ENCODE measurements around the gene SLC29A1. TPM values are rescaled to one million over a fixed set of nuclear protein-coding genes. Genes with fewer than 3 reads are reported as not detected.

SLC29A1 gene
- polyA plus RNA-seq (2013): 99.2 and 101 TPM in 2 replicates

DNA sequence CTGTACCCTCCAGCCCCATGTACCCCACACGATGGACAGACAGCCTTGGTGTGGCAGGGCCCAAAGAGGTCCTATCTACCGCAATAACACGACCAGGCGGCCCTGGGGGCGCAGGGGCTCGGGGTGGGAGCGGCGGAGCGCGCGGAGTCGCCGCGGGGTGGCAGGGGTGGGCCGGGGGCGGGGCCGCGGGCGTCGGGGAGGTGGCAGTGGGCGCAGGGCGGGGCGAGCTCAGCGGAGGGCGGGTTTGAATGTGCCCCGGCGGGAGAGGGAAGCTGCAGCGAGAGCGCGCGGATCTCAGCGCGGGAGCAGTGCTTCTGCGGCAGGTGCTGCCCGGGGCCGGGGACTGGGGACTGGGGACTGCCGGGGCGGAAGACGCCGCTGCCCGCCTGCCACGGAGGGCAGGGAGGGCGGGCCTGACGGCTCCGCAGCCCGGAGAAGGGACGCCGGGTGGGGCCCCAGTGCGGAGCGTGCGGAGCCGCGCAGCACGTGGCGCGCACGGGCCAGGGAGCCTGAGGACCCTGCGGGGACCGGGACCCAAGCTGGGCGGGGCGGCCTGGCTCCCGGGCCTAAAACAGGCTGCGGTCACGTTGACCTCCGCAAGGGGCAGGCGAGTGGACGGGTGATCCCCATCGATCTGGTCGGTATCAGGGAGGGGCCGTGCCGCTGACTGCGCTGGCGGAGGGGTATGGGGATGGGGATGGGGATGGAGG lies at the start of gene SLC29A1:
Gene SLC29A1 (plus strand): TSS at position 277 of the 710 bp plus-strand sequence. CDS start 3,719 bp downstream, outside the sequence.
- Histone ChIP-seq H3K14ac (ENCODE audit: low read length) (peak within 1 kb of the TSS; percentile 71), H2BK12ac (ENCODE audit: low read length) (peak within 1 kb of the TSS; percentile 6), H3K79me1 (ENCODE audit: low read length) (peaks cover 35% of the 10 kb centered on the region), H3K23ac (ENCODE audit: low read length) (no peak within 1 kb of the TSS), H2AFZ (ENCODE audit: insufficient read depth, low read length, poor library complexity) (peak within 1 kb of the TSS; percentile 30), H3K9ac (ENCODE audit: low read length) (no peak within 1 kb of the TSS), H3K4ac (ENCODE audit: low read depth, low read length) (peak within 1 kb of the TSS; percentile 43), H3K36me3 (ENCODE audit: control insufficient read depth in 1 of 2, insufficient read depth in 2 of 2, low read length in 2 of 2) (peaks cover 2% of the 10 kb centered on the region in 2 experiments), H3K4me3 (ENCODE audit: low read depth, low read length) (peak within 1 kb of the TSS; percentile 62), H3K4me2 (ENCODE audit: low read length) (peak within 1 kb of the TSS; percentile 88), H3K9me3 (ENCODE audit: insufficient read depth, low read depth, low read length) (no peaks in the 10 kb centered on the region), H3K18ac (ENCODE audit: low read length) (peak within 1 kb of the TSS; percentile 72), H3K27me3 (ENCODE audit: insufficient read depth, low read length) (no peaks in the 10 kb centered on the region), H3K4me1 (ENCODE audit: control insufficient read depth in 1 of 2, insufficient read depth in 2 of 2, low read length in 2 of 2) (peaks cover 62 to 66% of the 10 kb centered on the region in 2 experiments), H3K79me2 (ENCODE audit: control insufficient read depth, insufficient read depth, low read length, poor library complexity) (peaks cover 7% of the 10 kb centered on the region), H4K8ac (ENCODE audit: low read depth, low read length) (peak within 1 kb of the TSS; percentile 0), H4K91ac (ENCODE audit: low read depth, low read length) (peak within 1 kb of the TSS; percentile 16), H2AK5ac (ENCODE audit: low read length) (peak within 1 kb of the TSS; percentile 40), H2BK120ac (ENCODE audit: insufficient read depth, low read length, poor library complexity) (peak within 1 kb of the TSS; percentile 0), H2BK5ac (ENCODE audit: low read depth, low read length, poor library complexity) (no peak within 1 kb of the TSS), H3K27ac (ENCODE audit: low read depth, low read length) (no peak within 1 kb of the TSS), H4K12ac (ENCODE audit: low read depth, low read length) (no peak within 1 kb of the TSS)
- WGBS (ENCODE audit: extremely low coverage, insufficient coverage, insufficient read length): no CpG with 5 or more reads among the region's 73 CpGs
- peak in 1 of 2 donors; percentile 57 for DNase-seq

DNA sequence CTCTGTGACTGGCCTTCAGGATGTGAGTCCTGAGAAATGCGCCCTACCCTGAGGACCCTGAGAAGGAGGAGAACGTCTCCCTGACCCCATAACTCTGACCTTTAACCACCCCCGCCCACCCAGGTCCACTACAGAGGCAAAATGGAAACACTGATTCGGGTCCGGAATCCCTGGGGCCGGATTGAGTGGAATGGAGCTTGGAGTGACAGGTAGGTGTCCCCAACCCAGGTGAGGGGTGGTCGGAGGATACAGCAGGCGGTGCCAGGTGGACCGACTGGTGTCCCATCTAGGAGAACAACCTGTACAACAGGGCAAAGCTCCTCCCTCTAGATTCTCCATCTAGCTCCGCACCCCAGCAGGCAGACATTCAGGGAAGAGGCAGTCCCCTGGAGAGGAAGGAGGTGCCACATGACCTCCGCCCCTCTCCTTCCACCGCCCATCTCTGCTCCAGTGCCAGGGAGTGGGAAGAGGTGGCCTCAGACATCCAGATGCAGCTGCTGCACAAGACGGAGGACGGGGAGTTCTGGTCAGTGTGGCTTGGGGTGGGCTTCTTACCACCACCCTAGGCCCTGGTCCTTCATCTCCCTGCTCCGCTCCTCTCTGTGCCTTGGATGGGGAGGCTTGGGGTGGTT lies 47.1 kb upstream of the SLC29A1 start:
- no peak overlapping the region for H3K4ac ChIP-seq (ENCODE audit: low read depth, low read length)
- no peak for DNase-seq

GRCh38 chr6:44176762-44177509 lies 46.5 kb upstream of the SLC29A1 start:
- peak; percentile 8 to 35 for DNase-seq
- Histone ChIP-seq H3K36me3 (ENCODE audit: control insufficient read depth in 1 of 2, insufficient read depth in 2 of 2, low read length in 2 of 2) (no peaks in the 10 kb centered on the region), H3K9me3 (ENCODE audit: insufficient read depth, low read depth, low read length) (peaks cover 5% of the 10 kb centered on the region), H4K91ac (ENCODE audit: low read depth, low read length) (peak overlapping the region; percentile 60), H3K4me2 (ENCODE audit: low read length) (no peak overlapping the region), H3K14ac (ENCODE audit: low read length) (peak overlapping the region; percentile 75), H2BK120ac (ENCODE audit: insufficient read depth, low read length, poor library complexity) (peak overlapping the region; percentile 24), H3K4me1 (ENCODE audit: control insufficient read depth in 1 of 2, insufficient read depth in 2 of 2, low read length in 2 of 2) (peaks cover 18 to 29% of the 10 kb centered on the region in 2 experiments), H3K9ac (ENCODE audit: low read length) (no peak overlapping the region), H3K4me3 (ENCODE audit: low read depth, low read length) (no peak overlapping the region), H3K4ac (ENCODE audit: low read depth, low read length) (peak overlapping the region; percentile 18), H2AFZ (ENCODE audit: insufficient read depth, low read length, poor library complexity) (peak overlapping the region; percentile 3), H2BK5ac (ENCODE audit: low read depth, low read length, poor library complexity) (peak overlapping the region; percentile 87), H3K18ac (ENCODE audit: low read length) (peak overlapping the region; percentile 10), H4K12ac (ENCODE audit: low read depth, low read length) (no peak overlapping the region), H3K27ac (ENCODE audit: low read depth, low read length) (peak overlapping the region; percentile 95), H3K79me2 (ENCODE audit: control insufficient read depth, insufficient read depth, low read length, poor library complexity) (no peaks in the 10 kb centered on the region), H3K23ac (ENCODE audit: low read length) (no peak overlapping the region), H2AK5ac (ENCODE audit: low read length) (peak overlapping the region; percentile 36), H4K8ac (ENCODE audit: low read depth, low read length) (peak overlapping the region; percentile 40), H3K27me3 (ENCODE audit: insufficient read depth, low read length) (no peaks in the 10 kb centered on the region), H3K79me1 (ENCODE audit: low read length) (peaks cover 29% of the 10 kb centered on the region), H2BK12ac (ENCODE audit: low read length) (peak overlapping the region; percentile 55)
- no CpG with 5 or more reads among the region's 24 CpGs for WGBS (ENCODE audit: extremely low coverage, insufficient coverage, insufficient read length)

More for the DNA sequence above, 47.1 kb upstream of the SLC29A1 start:
- H3K23ac ChIP-seq (ENCODE audit: low read length): no peak overlapping the region
- peak overlapping the region; percentile 3 for H3K4me3 ChIP-seq (ENCODE audit: low read depth, low read length)
- no peak overlapping the region for H3K9ac ChIP-seq (ENCODE audit: low read length)
- H3K4me2 ChIP-seq (ENCODE audit: low read length): no peak overlapping the region
- no peaks in the 10 kb centered on the region for H3K79me2 ChIP-seq (ENCODE audit: control insufficient read depth, insufficient read depth, low read length, poor library complexity)
- H2BK120ac ChIP-seq (ENCODE audit: insufficient read depth, low read length, poor library complexity): peak overlapping the region; percentile 24
- peak overlapping the region; percentile 40 for H4K8ac ChIP-seq (ENCODE audit: low read depth, low read length)
- no peaks in the 10 kb centered on the region for H3K27me3 ChIP-seq (ENCODE audit: insufficient read depth, low read length)
- peak overlapping the region; percentile 60 for H4K91ac ChIP-seq (ENCODE audit: low read depth, low read length)
- WGBS (ENCODE audit: extremely low coverage, insufficient coverage, insufficient read length): no CpG with 5 or more reads among the region's 15 CpGs
- no peaks in the 10 kb centered on the region for H3K36me3 ChIP-seq (ENCODE audit: control insufficient read depth in 1 of 2, insufficient read depth in 2 of 2, low read length in 2 of 2)
- H2AFZ ChIP-seq (ENCODE audit: insufficient read depth, low read length, poor library complexity): no peak overlapping the region
- H2AK5ac ChIP-seq (ENCODE audit: low read length): peak overlapping the region; percentile 2
- H3K18ac ChIP-seq (ENCODE audit: low read length): no peak overlapping the region
- H3K4me1 ChIP-seq (ENCODE audit: control insufficient read depth in 1 of 2, insufficient read depth in 2 of 2, low read length in 2 of 2): peaks cover 18 to 29% of the 10 kb centered on the region in 2 experiments
- no peak overlapping the region for H3K27ac ChIP-seq (ENCODE audit: low read depth, low read length)
- no peak overlapping the region for H2BK5ac ChIP-seq (ENCODE audit: low read depth, low read length, poor library complexity)
- H2BK12ac ChIP-seq (ENCODE audit: low read length): peak overlapping the region; percentile 55
- H3K79me1 ChIP-seq (ENCODE audit: low read length): peaks cover 29% of the 10 kb centered on the region
- H4K12ac ChIP-seq (ENCODE audit: low read depth, low read length): no peak overlapping the region
- H3K14ac ChIP-seq (ENCODE audit: low read length): peak overlapping the region; percentile 75
- peaks cover 5% of the 10 kb centered on the region for H3K9me3 ChIP-seq (ENCODE audit: insufficient read depth, low read depth, low read length)

- Histone ChIP-seq H3K79me1 (ENCODE audit: low read length) (peaks cover 31% of the 10 kb centered on the region), H2AFZ (ENCODE audit: insufficient read depth, low read length, poor library complexity) (peak overlapping the region; percentile 28)
- DNase-seq: peak; percentile 99 to 100
Observed at GRCh38 chr6:44177691-44178423, 45.5 kb upstream of the SLC29A1 start.

More at GRCh38 chr6:44177691-44178423, 45.5 kb upstream of the SLC29A1 start:
- Histone ChIP-seq H2BK5ac (ENCODE audit: low read depth, low read length, poor library complexity) (peak overlapping the region; percentile 87), H3K79me2 (ENCODE audit: control insufficient read depth, insufficient read depth, low read length, poor library complexity) (no peaks in the 10 kb centered on the region), H3K4me3 (ENCODE audit: low read depth, low read length) (no peak overlapping the region), H3K23ac (ENCODE audit: low read length) (no peak overlapping the region), H2BK120ac (ENCODE audit: insufficient read depth, low read length, poor library complexity) (peak overlapping the region; percentile 24), H2BK12ac (ENCODE audit: low read length) (peak overlapping the region; percentile 55), H4K91ac (ENCODE audit: low read depth, low read length) (peak overlapping the region; percentile 60), H3K36me3 (ENCODE audit: control insufficient read depth in 1 of 2, insufficient read depth in 2 of 2, low read length in 2 of 2) (no peaks in the 10 kb centered on the region), H3K9me3 (ENCODE audit: insufficient read depth, low read depth, low read length) (peaks cover 5% of the 10 kb centered on the region), H3K14ac (ENCODE audit: low read length) (peak overlapping the region; percentile 65), H3K4me2 (ENCODE audit: low read length) (no peak overlapping the region), H3K4ac (ENCODE audit: low read depth, low read length) (no peak overlapping the region), H3K27ac (ENCODE audit: low read depth, low read length) (peak overlapping the region; percentile 95), H2AK5ac (ENCODE audit: low read length) (peak overlapping the region; percentile 61), H3K27me3 (ENCODE audit: insufficient read depth, low read length) (no peaks in the 10 kb centered on the region), H3K9ac (ENCODE audit: low read length) (no peak overlapping the region), H4K8ac (ENCODE audit: low read depth, low read length) (peak overlapping the region; percentile 40), H3K4me1 (ENCODE audit: control insufficient read depth in 1 of 2, insufficient read depth in 2 of 2, low read length in 2 of 2) (peaks cover 20 to 30% of the 10 kb centered on the region in 2 experiments), H4K12ac (ENCODE audit: low read depth, low read length) (no peak overlapping the region), H3K18ac (ENCODE audit: low read length) (peak overlapping the region; percentile 35)
- no CpG with 5 or more reads among the region's 13 CpGs for WGBS (ENCODE audit: extremely low coverage, insufficient coverage, insufficient read length)
